Measurements from ENCODE around the gene CRYBB1.

GRCh38 chr22:26550498-26551033 is 67.3 kb downstream of the CRYBB1 start:
- TF ChIP-seq POLR2AphosphoS5 (IDR thresholded peaks at IDR 0.05; ENCODE audit: low read depth, low read length) (no peak), POLR2A (IDR thresholded peaks at IDR 0.05; ENCODE audit: low read depth, low read length) (no peak), TAF1 (IDR thresholded peaks at IDR 0.05; ENCODE audit: low read depth, low read length) (no peak), PAX5 (IDR thresholded peaks at IDR 0.05; ENCODE audit: insufficient read depth, low read length, severe bottlenecking) (no peak)

All from GM12891 (cell line).